Measurements from ENCODE around the gene TMC8. TPM values are rescaled to one million over a fixed set of nuclear protein-coding genes. Genes with fewer than 3 reads are reported as not detected.

The TMC8 gene
- total RNA-seq, 4 donors from 2014 or later = 1.2 to 40.8 (median 9.8) TPM

DNA sequence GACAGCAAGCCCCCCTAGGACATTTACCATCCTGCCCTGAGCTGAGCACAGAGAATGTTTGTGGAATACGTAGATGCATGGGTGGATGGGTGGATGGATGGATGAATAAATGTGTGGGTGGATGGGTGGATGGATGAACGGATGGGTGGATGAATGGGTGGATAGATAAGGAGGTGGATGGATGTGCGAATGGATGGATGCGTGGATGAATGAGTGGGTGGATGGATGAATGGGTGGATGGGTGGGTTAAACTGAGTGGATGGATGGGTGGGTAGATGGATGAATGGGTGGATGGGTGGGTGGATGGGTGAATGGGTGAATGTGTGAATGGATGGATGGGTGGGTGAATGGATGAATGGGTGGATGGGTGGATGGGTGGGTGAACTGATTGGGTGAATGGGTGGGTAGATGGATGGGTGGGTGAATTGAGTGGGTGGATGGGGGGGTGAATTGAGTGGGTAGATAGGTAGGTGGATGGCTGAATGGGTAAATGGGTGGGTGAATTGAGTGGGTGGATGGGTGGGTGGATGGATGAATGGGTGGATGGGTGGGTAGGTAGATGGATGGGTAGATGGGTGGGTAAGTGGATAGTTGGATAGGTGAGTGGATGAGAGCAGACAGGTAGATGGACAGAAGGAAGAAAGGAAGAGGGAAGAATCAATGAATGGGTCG, 7.2 kb upstream of the TMC8 start:
- Histone ChIP-seq H3K9me3 (no peaks in the 10 kb centered on the region), H3K4me1 (peaks cover 4 to 41% (median 27%) of the 10 kb centered on the region in 4 donors), H3K4me3 (no peak overlapping the region), H3K27me3 (no peaks in the 10 kb centered on the region), H3K27ac (peak overlapping the region in 1 of 4 donors; percentile 91), H3K36me3 (peaks cover 0 to 3% (median 0%) of the 10 kb centered on the region in 4 donors)
- in situ Hi-C loops (cut with MboI; ENCODE audit: low pct_ligation_motif_present in 1 of 4, low pct_unique_long_range_greater_than_20kb in 1 of 4, low sequenced_read_pairs in 3 of 4) = no loop called here
- intact Hi-C loops (cut with DNase I; ENCODE audit: low total_unique reads) = no loop called here
- TF ChIP-seq POLR2AphosphoS5 (IDR thresholded peaks at IDR 0.05) = no peak
- TF ChIP-seq, protein P1, sequence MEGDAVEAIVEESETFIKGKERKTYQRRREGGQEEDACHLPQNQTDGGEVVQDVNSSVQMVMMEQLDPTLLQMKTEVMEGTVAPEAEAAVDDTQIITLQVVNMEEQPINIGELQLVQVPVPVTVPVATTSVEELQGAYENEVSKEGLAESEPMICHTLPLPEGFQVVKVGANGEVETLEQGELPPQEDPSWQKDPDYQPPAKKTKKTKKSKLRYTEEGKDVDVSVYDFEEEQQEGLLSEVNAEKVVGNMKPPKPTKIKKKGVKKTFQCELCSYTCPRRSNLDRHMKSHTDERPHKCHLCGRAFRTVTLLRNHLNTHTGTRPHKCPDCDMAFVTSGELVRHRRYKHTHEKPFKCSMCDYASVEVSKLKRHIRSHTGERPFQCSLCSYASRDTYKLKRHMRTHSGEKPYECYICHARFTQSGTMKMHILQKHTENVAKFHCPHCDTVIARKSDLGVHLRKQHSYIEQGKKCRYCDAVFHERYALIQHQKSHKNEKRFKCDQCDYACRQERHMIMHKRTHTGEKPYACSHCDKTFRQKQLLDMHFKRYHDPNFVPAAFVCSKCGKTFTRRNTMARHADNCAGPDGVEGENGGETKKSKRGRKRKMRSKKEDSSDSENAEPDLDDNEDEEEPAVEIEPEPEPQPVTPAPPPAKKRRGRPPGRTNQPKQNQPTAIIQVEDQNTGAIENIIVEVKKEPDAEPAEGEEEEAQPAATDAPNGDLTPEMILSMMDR (IDR thresholded peaks at IDR 0.05) = no peak
- TF ChIP-seq EP300 (IDR thresholded peaks at IDR 0.05; ENCODE audit: low read depth) = no peak
- TF ChIP-seq POLR2A (IDR thresholded peaks at IDR 0.05) = no peak
- 94 to 97% methylated on average over 5 of the region's 5 CpGs for WGBS, 2 donors (ENCODE audit: low coverage in 1 of 2)
- no peak for DNase-seq

DNA sequence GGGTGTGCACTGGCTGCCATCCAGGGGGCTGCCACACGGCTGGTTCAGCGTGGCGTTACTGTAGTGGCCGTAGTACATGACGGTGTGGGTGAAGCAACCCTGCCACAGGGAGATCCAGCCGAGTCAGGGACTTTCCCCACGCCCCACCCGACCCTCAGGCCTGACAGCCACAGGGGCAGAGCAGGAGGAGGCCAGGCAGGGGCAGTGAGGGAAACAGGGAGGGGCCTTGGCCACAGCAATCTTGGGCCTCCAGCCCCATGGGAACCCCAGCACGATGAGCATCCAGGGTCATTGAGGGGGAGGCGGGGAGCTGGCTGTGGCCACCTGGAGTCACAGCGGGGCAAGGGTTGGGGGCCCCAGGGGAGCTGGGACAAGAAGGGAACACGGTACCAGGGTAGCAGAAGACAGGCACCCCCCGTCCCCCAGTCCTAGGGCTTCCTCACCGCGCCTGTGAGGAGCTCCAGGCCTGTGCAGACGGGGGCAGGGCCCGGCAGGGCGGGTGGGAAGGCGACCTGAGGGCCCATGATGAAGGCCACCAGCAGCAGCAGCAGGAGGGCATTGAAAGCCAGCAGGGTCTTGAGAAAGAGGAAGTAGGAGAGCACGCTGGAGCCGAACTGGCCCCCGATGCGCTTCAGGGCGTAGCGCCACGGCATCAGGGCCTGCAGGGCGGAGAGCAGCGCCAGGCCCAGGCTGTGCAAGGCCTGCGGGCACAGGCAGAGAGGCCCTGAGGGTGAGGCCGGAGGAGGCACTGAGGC, 6.3 kb upstream of the TMC8 start:
- H3K4me3 ChIP-seq = no peak overlapping the region
- intact Hi-C loops (cut with DNase I; ENCODE audit: low total_unique reads) = no loop called here

DNA sequence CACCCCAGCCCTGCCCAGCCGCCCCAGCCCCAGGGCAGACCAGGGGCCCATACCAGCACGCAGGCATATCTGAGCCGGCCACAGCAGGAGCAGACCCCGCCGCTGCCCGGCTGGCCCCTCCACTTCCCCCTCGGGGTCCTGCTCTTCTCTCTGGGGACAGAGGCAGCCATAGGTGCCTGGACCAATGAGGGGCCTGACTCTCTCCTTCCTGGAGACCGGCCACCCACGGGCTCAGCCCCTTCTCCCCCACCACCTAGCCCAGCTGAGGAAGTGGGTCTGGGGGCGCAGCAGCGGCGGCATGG, 5.8 kb upstream of the TMC8 start:
- in situ Hi-C loops (cut with MboI; ENCODE audit: low pct_ligation_motif_present in 1 of 4, low pct_unique_long_range_greater_than_20kb in 1 of 4, low sequenced_read_pairs in 3 of 4) = no loop called here
- Histone ChIP-seq H3K27me3 (no peaks in the 10 kb centered on the region), H3K36me3 (peaks cover 0 to 3% (median 0%) of the 10 kb centered on the region in 4 donors), H3K4me3 (peak overlapping the region in 1 of 4 donors; percentile 6), H3K4me1 (peaks cover 6 to 55% (median 36%) of the 10 kb centered on the region in 4 donors), H3K9me3 (no peaks in the 10 kb centered on the region), H3K27ac (peak overlapping the region; percentile 88 to 91 (median 90))
- intact Hi-C loops (cut with DNase I; ENCODE audit: low total_unique reads) = no loop called here
- WGBS, 2 donors (ENCODE audit: low coverage in 1 of 2) = 70% methylated on average over 10 of the region's 12 CpGs; no CpG with 5 or more reads in 1 of the 2 donors
- DNase-seq = no peak
- no peak for TF ChIP-seq POLR2A (IDR thresholded peaks at IDR 0.05)
- no peak for TF ChIP-seq POLR2AphosphoS5 (IDR thresholded peaks at IDR 0.05)
- TF ChIP-seq EP300 (IDR thresholded peaks at IDR 0.05; ENCODE audit: low read depth) = no peak
- TF ChIP-seq, protein P1 (IDR thresholded peaks at IDR 0.05) = no peak

More for the DNA sequence above, 6.3 kb upstream of the TMC8 start:
- Histone ChIP-seq H3K9me3 (no peaks in the 10 kb centered on the region), H3K4me1 (peaks cover 4 to 50% (median 35%) of the 10 kb centered on the region in 4 donors), H3K27ac (peak overlapping the region; percentile 88 to 91 (median 90)), H3K27me3 (no peaks in the 10 kb centered on the region), H3K36me3 (peaks cover 0 to 3% (median 0%) of the 10 kb centered on the region in 4 donors)
- TF ChIP-seq POLR2A (IDR thresholded peaks at IDR 0.05) (no peak), EP300 (IDR thresholded peaks at IDR 0.05; ENCODE audit: low read depth) (no peak), POLR2AphosphoS5 (IDR thresholded peaks at IDR 0.05) (no peak)
- TF ChIP-seq, protein P1 (IDR thresholded peaks at IDR 0.05) = no peak
- in situ Hi-C loops (cut with MboI; ENCODE audit: low pct_ligation_motif_present in 1 of 4, low pct_unique_long_range_greater_than_20kb in 1 of 4, low sequenced_read_pairs in 3 of 4) = no loop called here
- DNase-seq = peak; percentile 57
- WGBS, 2 donors (ENCODE audit: low coverage in 1 of 2) = 69% methylated on average over 29 of the region's 30 CpGs; no CpG with 5 or more reads in 1 of the 2 donors

DNA sequence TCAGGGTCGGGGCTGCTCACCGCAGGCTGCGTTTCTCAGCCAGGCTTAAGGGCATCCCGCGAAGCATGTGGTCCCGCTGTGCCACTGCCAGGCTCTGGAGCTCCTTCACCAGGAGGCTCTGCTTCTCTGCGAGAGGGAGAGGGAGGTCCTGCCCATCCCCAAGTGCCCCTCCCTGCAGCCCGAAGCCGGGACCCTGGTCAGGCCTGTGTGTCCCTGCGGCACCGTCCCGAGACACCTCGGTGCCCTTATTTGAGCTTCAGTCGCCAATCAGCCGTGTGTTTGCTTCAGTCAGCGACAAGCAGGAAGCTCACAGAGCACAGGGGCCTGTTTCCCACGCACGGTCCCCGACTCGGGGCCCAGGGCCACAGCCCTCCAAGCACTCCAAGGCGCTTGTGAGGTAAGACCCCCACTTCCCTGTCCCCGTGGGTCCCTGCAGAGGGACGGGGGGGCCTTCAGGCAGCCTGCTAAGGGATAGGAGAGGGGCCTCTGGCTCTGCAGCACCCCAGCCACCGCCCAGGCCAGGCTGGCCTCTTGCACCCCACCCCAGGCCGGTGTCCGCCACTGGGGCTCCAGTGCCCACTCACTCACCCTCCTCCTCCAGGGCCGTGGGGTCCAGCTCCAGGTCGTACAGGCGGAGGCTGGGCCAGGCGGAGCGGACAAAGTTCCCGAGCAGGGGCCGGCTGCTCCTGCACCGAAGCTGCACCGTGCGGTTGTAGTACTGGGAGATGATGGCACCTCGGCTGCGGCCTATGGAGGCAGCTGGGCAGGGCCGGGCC, 5.2 kb upstream of the TMC8 start:
- Histone ChIP-seq H3K27ac (peak overlapping the region; percentile 88 to 91 (median 90)), H3K4me1 (peaks cover 11 to 57% (median 36%) of the 10 kb centered on the region in 4 donors), H3K4me3 (peak overlapping the region in 1 of 4 donors; percentile 73), H3K27me3 (no peaks in the 10 kb centered on the region), H3K9me3 (no peaks in the 10 kb centered on the region), H3K36me3 (peaks cover 0 to 3% (median 0%) of the 10 kb centered on the region in 4 donors)
- WGBS, 2 donors (ENCODE audit: low coverage in 1 of 2) = 65 to 93% methylated on average over 3 to 29 of the region's 39 CpGs
- in situ Hi-C loops (cut with MboI; ENCODE audit: low pct_ligation_motif_present in 1 of 4, low pct_unique_long_range_greater_than_20kb in 1 of 4, low sequenced_read_pairs in 3 of 4) = no loop called here
- DNase-seq = no peak
- TF ChIP-seq POLR2A (IDR thresholded peaks at IDR 0.05) = no peak
- no peak for TF ChIP-seq EP300 (IDR thresholded peaks at IDR 0.05; ENCODE audit: low read depth)
- TF ChIP-seq POLR2AphosphoS5 (IDR thresholded peaks at IDR 0.05) = no peak
- TF ChIP-seq, protein P1 (IDR thresholded peaks at IDR 0.05) = no peak
- intact Hi-C loops (cut with DNase I; ENCODE audit: low total_unique reads) = no loop called here

Data from transverse colon (tissue), 4 donors.